GM23248 (cell line): ENCODE data around the gene RDX. TPM values are rescaled to one million over a fixed set of nuclear protein-coding genes. Genes with fewer than 3 reads are reported as not detected.
"Not testable (repeated sequence)": the region's sequence is repeated elsewhere in the genome, so short reads cannot be mapped to it uniquely, and the experiment has no call there.

Experiments
- DNase-seq: peaks from one replicate; pipeline ENCODE4 v3.0.0-alpha.2; 2015
- H2AFZ ChIP-seq: fragments of 200-600 bp; sonication (generic); 2 replicates; pipeline ENCODE4 v1.6.1; 2016; ENCODE audit warnings: antibody characterized with exemption
- H3F3A ChIP-seq: fragments of 200-600 bp; sonication (generic); 2 replicates; pipeline ENCODE4 v1.6.1; 2016; ENCODE audit warnings: mild to moderate bottlenecking, antibody characterized with exemption, mixed run types; ENCODE audit not compliant: insufficient read depth
- H3K27ac ChIP-seq: fragments of 200-600 bp; sonication (generic); 2 replicates; pipeline ENCODE4 v1.5.1; 2016; ENCODE audit warnings: mild to moderate bottlenecking
- H3K27me3 ChIP-seq: fragments of 200-600 bp; sonication (generic); replicated peaks from 2 replicates; pipeline ENCODE4 v1.6.1; 2016; ENCODE audit warnings: mild to moderate bottlenecking; ENCODE audit not compliant: insufficient read depth
- H3K36me3 ChIP-seq: fragments of 200-600 bp; sonication (generic); 2 replicates; pipeline ENCODE4 v1.6.1; 2016; ENCODE audit warnings: low read depth, mild to moderate bottlenecking
- H3K4me1 ChIP-seq: fragments of 200-600 bp; sonication (generic); 2 replicates; pipeline ENCODE4 v1.6.1; 2016; ENCODE audit warnings: mild to moderate bottlenecking; ENCODE audit not compliant: insufficient read depth
- H3K4me2 ChIP-seq: fragments of 200-600 bp; sonication (generic); one replicate; pipeline ENCODE4 v1.6.1; 2016; ENCODE audit warnings: mild to moderate bottlenecking; ENCODE audit not compliant: unreplicated experiment
- H3K4me3 ChIP-seq: fragments of 200-600 bp; sonication (generic); 2 replicates; pipeline ENCODE4 v1.5.1; 2016; ENCODE audit warnings: mild to moderate bottlenecking
- H3K79me2 ChIP-seq: fragments of 200-600 bp; sonication (generic); 2 replicates; pipeline ENCODE4 v1.6.1; 2016; ENCODE audit warnings: mild to moderate bottlenecking; ENCODE audit not compliant: insufficient read depth
- H3K9ac ChIP-seq: fragments of 200-600 bp; sonication (generic); 2 replicates; pipeline ENCODE4 v1.6.1; 2016; ENCODE audit warnings: mild to moderate bottlenecking
- H3K9me2 ChIP-seq: fragments of 200-600 bp; sonication (generic); 2 replicates; pipeline ENCODE4 v1.6.1; 2016; ENCODE audit warnings: mixed run types, mild to moderate bottlenecking, moderate library complexity; ENCODE audit not compliant: insufficient read depth
- H3K9me3 ChIP-seq: fragments of 200-600 bp; sonication (generic); one replicate; pipeline ENCODE4 v1.6.1; 2017; ENCODE audit warnings: low read depth
- H4K20me1 ChIP-seq: fragments of 200-600 bp; sonication (generic); 2 replicates; pipeline ENCODE4 v1.6.0; 2016; ENCODE audit not compliant: insufficient read depth
- EZH2 ChIP-seq: fragments of 200-600 bp; sonication (generic); IDR thresholded peaks from 2 replicates; pipeline ENCODE4 v1.6.1; 2018; ENCODE audit warnings: antibody characterized with exemption, mild to moderate bottlenecking; ENCODE audit not compliant: insufficient read depth, poor library complexity, severe bottlenecking
- EZH2phosphoT487 ChIP-seq: fragments of 200-600 bp; sonication (generic); IDR thresholded peaks from 2 replicates; pipeline ENCODE4 v1.6.1; 2018; ENCODE audit warnings: antibody characterized with exemption, moderate library complexity, mild to moderate bottlenecking, low read depth; ENCODE audit not compliant: insufficient read depth
- WGBS, 2 experiments: methylation state at CpG; one replicate each; pipeline ENCODE4 v1.1.6; 2015 to 2017; ENCODE audit warnings: low lambda C conversion rate in 2 of 2, low coverage in 1 of 2; ENCODE audit errors: missing lambda C conversion rate in 2 of 2; 5-methylcytosine and 5-hydroxymethylcytosine counted together
- in situ Hi-C: fragments of 300-500 bp; cut with MboI; formaldehyde crosslinking; loops from 2 replicates; pipeline ENCODE4 v1.15.0; 2020
- polyA plus RNA-seq: library from polyadenylated mRNA; unstranded; fragments of >200 nt; fragmentation: Nextera tagmentation; extraction: Ambion mirVana; gene quantifications from 2 replicates; pipeline ENCODE4 v1.2.1, GENCODE V29; 2016
- total RNA-seq: library from RNA; depleted of rRNA; stranded (reverse); fragments of >200 nt; shearing (Covaris generic); gene quantifications from 2 replicates; pipeline ENCODE4 v1.2.3, GENCODE V29; 2014

The RDX gene
- total and polyA plus RNA-seq, 2 experiments from 2014 or later: 69.5 to 95.4 TPM

- Histone ChIP-seq H3K27ac (no peak overlapping the region), H3K4me3 (no peak overlapping the region), H3K27me3 (no peaks in the 10 kb centered on the region), H3K4me1 (no peaks in the 10 kb centered on the region), H3K4me2 (no peak overlapping the region), H3K9ac (no peak overlapping the region), H4K20me1 (peaks cover 17% of the 10 kb centered on the region; the same call in 1 of the 2 replicates), H3F3A (no peaks in the 10 kb centered on the region), H2AFZ (no peak overlapping the region), H3K36me3 (peaks cover 6% of the 10 kb centered on the region; the same call in 1 of the 2 replicates), H3K79me2 (peaks cover 100% of the 10 kb centered on the region), H3K9me3 (no peaks in the 10 kb centered on the region), H3K9me2 (no peaks in the 10 kb centered on the region)
- TF ChIP-seq EZH2phosphoT487 (no peak), EZH2 (no peak)
- in situ Hi-C loops: no loop called here
- WGBS, 2 experiments: 90 to 91% methylated on average over 4 of the region's 4 CpGs
- DNase-seq: no peak
These were observed 12.6 kb downstream of the RDX start for GRCh38 chr11:110283862-110284261.

GRCh38 chr11:110280595-110280994 lies 15.8 kb downstream of the RDX start:
- H3K27ac ChIP-seq, H3K4me2 ChIP-seq, H3K9me3 ChIP-seq, H3K4me3 ChIP-seq, DNase-seq, H3K4me1 ChIP-seq, H2AFZ ChIP-seq, H3K9ac ChIP-seq, H3K27me3 ChIP-seq, H3K9me2 ChIP-seq, H3F3A ChIP-seq, in situ Hi-C loops: not testable (repeated sequence)
- Histone ChIP-seq H4K20me1 (peaks cover 12% of the 10 kb centered on the region; the same call in 1 of the 2 replicates), H3K79me2 (peaks cover 100% of the 10 kb centered on the region), H3K36me3 (peaks cover 34% of the 10 kb centered on the region)
- 89 to 94% methylated on average over 4 of the region's 4 CpGs for WGBS, 2 experiments

- H3K4me1 ChIP-seq: no peaks in the 10 kb centered on the region
- no peaks in the 10 kb centered on the region for H3K9me3 ChIP-seq
- in situ Hi-C loops: no loop called here
- no peak overlapping the region for H3K27ac ChIP-seq
- no peak overlapping the region for H2AFZ ChIP-seq
- TF ChIP-seq EZH2 (no peak), EZH2phosphoT487 (no peak)
- H3F3A ChIP-seq: no peaks in the 10 kb centered on the region
- no peak overlapping the region for H3K4me2 ChIP-seq
- H3K4me3 ChIP-seq: no peak overlapping the region
- peaks cover 100% of the 10 kb centered on the region for H3K79me2 ChIP-seq
- H3K9me2 ChIP-seq: no peaks in the 10 kb centered on the region
- no peak overlapping the region for H3K9ac ChIP-seq
- peaks cover 12% of the 10 kb centered on the region; the same call in 1 of the 2 replicates for H4K20me1 ChIP-seq
- peaks cover 34% of the 10 kb centered on the region for H3K36me3 ChIP-seq
- H3K27me3 ChIP-seq: no peaks in the 10 kb centered on the region
- peak; percentile 12 for DNase-seq
These were observed 16.5 kb downstream of the RDX start for GRCh38 chr11:110279881-110280280.

- Histone ChIP-seq H3K4me2 (no peak overlapping the region), H3K27me3 (no peaks in the 10 kb centered on the region), H3K79me2 (peaks cover 99% of the 10 kb centered on the region), H3K9me3 (no peaks in the 10 kb centered on the region), H3K9me2 (no peaks in the 10 kb centered on the region), H3K27ac (no peak overlapping the region), H3K36me3 (peaks cover 23% of the 10 kb centered on the region), H3K4me1 (peaks cover 6% of the 10 kb centered on the region; the same call in 1 of the 2 replicates), H4K20me1 (no peaks in the 10 kb centered on the region), H2AFZ (no peak overlapping the region), H3F3A (no peaks in the 10 kb centered on the region), H3K9ac (no peak overlapping the region), H3K4me3 (no peak overlapping the region)
- WGBS, 2 experiments: 94 to 100% methylated on average over 2 of the region's 2 CpGs
- in situ Hi-C loops: no loop called here
- TF ChIP-seq EZH2phosphoT487 (no peak), EZH2 (no peak)
- no peak for DNase-seq
These were observed 23.5 kb downstream of the RDX start for GRCh38 chr11:110272919-110273318.

- H3K27me3 ChIP-seq: no peaks in the 10 kb centered on the region
- no peaks in the 10 kb centered on the region for H3K9me3 ChIP-seq
- no peak overlapping the region for H3K27ac ChIP-seq
- peaks cover 7% of the 10 kb centered on the region; the same call in 1 of the 2 replicates for H3K36me3 ChIP-seq
- in situ Hi-C loops: no loop called here
- no peaks in the 10 kb centered on the region for H3K9me2 ChIP-seq
- no peaks in the 10 kb centered on the region for H3F3A ChIP-seq
- H3K4me3 ChIP-seq: no peak overlapping the region
- peaks cover 6% of the 10 kb centered on the region; the same call in 1 of the 2 replicates for H3K4me1 ChIP-seq
- no peaks in the 10 kb centered on the region for H4K20me1 ChIP-seq
- H2AFZ ChIP-seq: no peak overlapping the region
- no peak overlapping the region for H3K9ac ChIP-seq
- no peak overlapping the region for H3K4me2 ChIP-seq
- no peak for TF ChIP-seq EZH2
- no peak for TF ChIP-seq EZH2phosphoT487
- DNase-seq: no peak
- peaks cover 99% of the 10 kb centered on the region for H3K79me2 ChIP-seq
- WGBS, 2 experiments: 93% methylated on average over 7 of the region's 7 CpGs
These were observed 26.4 kb downstream of the RDX start for GRCh38 chr11:110269996-110270395.
